GM21786 (cell line): ENCODE results near the gene NUDT5.
"Not testable (repeated sequence)": the region's sequence is repeated elsewhere in the genome, so short reads cannot be mapped to it uniquely, and the experiment has no call there.

Experiments
- ATAC-seq: cut with Tn5 transposase; IDR thresholded peaks from one replicate; pipeline ENCODE4 v1.9.1; 2021; ENCODE audit not compliant: unreplicated experiment

NUDT5 gene

DNA sequence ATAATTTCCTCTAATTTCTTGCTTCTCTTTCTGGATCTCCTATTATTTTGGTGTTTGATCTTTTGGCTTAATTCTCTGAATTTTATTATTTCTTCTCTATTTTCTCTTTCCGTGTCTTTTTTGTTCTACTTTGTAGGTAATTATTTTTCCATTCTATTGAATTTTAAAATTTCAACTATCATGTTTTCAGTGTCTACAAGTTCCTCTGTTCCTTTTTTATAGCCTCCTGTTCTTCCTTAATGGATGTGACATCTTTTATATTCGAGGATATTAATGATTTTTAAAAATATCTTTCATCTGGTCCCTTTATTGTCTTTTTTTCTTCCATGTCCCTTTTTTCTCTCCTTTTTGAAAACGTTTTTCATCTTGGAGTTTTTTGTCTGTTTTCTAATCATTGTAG, 11.4 kb upstream of the NUDT5 start:
- ATAC-seq: no peak

GRCh38 chr10:12205082-12205481, 9.4 kb upstream of the NUDT5 start:
- no peak for ATAC-seq

GRCh38 chr10:12202226-12202625, 6.5 kb upstream of the NUDT5 start:
- no peak for ATAC-seq

GRCh38 chr10:12201543-12201942, 5.9 kb upstream of the NUDT5 start:
- no peak for ATAC-seq

- ATAC-seq: no peak
These were observed 5.2 kb upstream of the NUDT5 start for GRCh38 chr10:12200850-12201249.

DNA sequence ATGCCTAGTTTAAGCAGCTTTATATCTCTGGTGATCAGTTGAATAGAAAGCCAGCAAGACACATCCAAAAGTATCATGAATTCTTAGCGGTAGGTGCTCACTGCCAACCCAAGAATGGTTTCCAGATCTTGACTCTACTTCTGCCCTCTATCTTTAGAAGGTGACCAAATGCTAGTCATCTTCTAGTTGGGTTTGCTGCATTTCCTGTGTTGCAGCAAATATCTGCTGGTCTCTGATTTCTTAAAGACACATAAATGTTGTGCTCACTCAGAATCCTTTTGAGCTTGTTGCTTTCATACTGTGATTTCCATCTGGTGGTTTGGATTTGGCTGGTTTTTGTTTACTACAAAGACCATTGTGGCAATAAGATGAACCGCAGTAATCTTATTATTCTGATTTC, 2.5 kb upstream of the NUDT5 start:
- no peak for ATAC-seq

DNA sequence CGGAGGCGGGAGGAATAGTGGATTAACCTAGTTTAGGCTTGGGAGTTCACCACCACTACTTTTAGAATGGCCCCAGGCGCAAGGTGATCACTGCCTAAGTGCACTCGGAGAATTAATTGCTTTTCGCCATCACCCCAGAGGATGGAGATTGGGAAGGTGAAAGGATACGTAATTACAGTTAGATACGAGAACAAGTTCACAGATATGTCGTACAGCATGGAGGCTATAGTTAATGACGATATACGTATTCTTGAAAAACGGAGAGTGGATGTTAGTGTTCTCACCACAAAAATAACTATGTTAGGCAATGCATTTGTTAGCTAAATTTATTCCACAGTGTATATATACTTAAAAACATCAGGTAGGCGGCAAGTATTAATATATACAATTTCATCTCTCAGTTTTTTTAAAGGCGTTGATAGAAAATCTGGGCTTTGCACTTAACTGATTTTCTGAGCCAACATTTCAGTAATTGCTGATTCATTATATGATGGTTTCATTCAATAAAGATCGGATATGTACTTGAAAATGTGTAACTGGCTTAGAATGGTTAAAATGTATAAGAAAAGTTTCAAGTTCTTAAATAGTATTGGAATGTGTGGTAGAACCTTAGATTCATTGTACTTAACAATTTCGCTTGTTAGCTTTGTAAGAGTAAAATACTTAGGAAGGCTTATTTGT, 980 bp upstream of the NUDT5 start:
- ATAC-seq: no peak

- peak; percentile 5 for ATAC-seq
These were observed 449 bp downstream of the NUDT5 start for GRCh38 chr10:12195281-12195602.

DNA sequence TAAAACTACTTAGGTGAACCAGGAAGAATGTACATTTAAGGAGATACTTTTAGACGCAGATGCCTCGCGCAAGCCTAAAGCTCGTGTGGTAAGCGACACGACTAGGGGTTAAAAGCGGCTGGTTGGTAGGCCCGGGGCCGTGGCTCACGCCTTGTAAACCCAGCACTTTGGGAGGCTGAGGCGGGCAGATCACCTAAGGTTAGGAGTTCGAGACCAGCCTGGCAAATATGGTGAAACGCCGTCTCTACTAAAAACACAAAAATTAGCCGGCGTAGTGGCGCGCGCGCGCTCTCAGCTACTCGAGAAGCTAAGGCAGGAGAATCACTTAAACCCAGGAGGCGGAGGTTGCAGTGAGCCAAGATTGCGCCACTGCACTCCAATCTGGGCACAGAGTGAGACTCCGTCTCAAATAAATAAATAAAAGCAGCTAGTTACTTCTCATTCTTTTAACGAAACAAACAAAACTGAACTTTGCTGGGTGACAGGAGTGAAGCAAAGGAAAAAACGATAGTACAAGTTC, 879 bp downstream of the NUDT5 start:
- ATAC-seq: no peak

DNA sequence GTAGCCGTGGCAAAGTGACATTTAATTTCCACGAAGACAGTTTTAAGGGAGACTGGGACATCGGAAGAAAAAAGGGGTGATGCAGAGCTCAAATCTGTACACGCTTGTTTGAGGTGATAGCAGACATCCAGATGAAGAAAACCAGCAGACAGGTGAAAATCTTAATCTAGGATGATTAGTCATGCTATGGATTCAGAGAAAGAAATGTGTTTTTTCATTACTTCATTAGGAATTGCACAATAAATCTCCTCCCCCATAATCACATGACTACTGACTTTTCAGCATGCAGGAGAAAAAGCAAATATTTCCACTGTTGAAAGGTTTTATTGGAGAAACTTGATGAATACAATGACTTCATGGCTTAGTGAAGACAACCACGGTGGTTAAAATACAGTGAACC, 2.5 kb downstream of the NUDT5 start:
- no peak for ATAC-seq

GRCh38 chr10:12191715-12192114, 4.0 kb downstream of the NUDT5 start:
- no peak for ATAC-seq

- ATAC-seq: no peak
These were observed 6.3 kb downstream of the NUDT5 start for GRCh38 chr10:12189426-12189825.

- ATAC-seq: no peak
These were observed 7.0 kb downstream of the NUDT5 start for GRCh38 chr10:12188656-12189055.

- ATAC-seq: no peak
These were observed 8.3 kb downstream of the NUDT5 start for GRCh38 chr10:12187321-12187905.

DNA sequence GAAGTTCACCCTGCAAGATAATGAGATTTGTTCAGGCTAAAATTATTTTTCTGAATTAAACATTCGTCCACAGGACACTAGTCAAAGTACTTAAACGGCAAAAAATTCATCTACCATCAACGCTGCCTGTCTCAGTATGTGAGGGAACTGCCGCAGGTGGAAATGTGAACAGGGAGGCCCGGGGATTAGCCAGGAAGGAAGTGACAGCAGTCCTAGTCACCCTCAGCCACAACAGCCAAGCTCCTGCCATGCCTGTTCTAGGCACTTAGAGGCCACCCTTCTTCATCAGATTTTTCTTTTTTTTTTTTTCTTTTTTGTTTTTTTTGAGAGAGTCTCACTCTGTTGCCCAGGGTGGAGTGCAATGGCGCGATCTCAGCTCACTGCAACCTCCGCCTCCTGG, 9.4 kb downstream of the NUDT5 start:
- ATAC-seq: no peak

- no peak for ATAC-seq
These were observed 11.5 kb downstream of the NUDT5 start for GRCh38 chr10:12184165-12184564.

DNA sequence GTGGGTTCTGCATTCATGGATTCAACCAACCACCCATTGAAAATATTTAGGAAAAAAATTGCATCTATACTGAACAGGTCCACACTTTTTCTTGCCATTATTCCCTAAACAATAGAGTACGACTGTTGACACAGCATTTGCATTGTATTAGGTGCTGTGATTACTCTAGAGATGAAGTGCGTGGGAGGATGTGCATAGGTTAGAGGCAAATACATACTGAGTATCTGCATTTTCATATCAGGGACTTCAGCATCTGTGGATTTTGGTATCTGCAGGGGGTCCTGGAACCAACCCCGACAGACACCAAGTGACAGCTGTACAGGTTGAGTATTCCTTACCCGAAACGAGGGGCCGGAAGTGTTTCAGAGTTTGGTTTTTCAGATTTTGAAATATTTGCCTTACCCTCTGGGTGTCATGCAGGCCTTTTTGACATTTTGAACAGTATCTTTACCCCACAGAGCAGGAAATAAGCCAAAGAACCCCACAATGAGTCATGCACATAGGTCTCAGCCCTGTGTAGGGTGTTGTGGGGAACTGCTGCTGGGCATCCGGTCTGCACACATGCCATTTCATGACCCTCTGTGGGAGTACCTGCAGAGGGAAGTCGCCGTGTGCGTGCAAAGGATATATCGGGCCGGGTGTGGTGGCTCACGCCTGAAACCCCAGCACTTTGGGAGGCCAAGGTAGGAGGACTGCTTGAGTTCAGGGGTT, 14.5 kb downstream of the NUDT5 start:
- no peak for ATAC-seq

- no peak for ATAC-seq
These were observed 15.3 kb downstream of the NUDT5 start for GRCh38 chr10:12180221-12180974.

- no peak for ATAC-seq
These were observed 16.0 kb downstream of the NUDT5 start for GRCh38 chr10:12179606-12180170.

GRCh38 chr10:12177642-12178041, 18.0 kb downstream of the NUDT5 start:
- no peak for ATAC-seq

DNA sequence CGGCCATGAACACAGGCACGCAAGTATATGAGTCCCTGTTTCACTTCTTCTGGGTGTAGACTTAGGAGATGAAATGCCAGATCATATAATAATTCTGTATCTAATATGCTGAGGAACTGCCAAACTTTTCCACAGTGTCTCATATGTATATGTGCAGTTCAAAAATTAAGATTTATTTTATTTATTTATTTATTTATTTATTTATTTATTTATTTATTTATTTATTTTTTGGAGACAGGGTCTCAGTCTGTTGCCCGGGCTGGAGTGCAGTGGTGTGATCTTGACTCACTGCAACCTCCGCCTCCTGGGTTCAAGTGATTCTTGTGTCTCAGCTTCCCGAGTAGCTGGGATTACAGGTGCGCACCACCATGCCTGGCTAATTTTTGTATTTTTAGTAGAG, 24.2 kb downstream of the NUDT5 start:
- not testable (repeated sequence) for ATAC-seq
